NCI-H2196 treated with DMSO at 0.1 percent for 48 hours (cell line): ENCODE measurements around the gene WSCD1.

Experiments used
- DNase-seq: peaks from one replicate; lab custom pipeline; 2025; ENCODE audit not compliant: unreplicated experiment; lab: John Stamatoyannopoulos, UW

Gene WSCD1

GRCh38 chr17:6104956-6105648 lies 34.9 kb downstream of the WSCD1 start:
- DNase-seq, result no peak

DNA sequence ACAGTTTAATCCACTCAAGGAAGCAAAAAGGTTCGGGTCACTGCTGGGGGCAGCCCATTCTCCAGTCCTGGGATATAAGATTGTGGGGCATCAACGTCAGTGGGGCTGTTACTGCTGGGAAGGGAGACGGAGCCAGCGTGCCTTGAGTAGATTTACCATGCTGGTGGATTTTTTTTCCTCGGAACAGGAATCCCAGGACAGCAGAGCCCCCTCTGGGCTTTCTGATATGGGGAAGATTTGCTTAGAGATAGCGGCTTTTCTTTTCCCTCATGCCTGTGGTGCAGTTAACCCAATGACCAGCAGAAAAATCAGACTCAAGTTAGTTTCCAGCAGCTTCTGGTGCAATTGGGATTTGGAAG lies 35.4 kb downstream of the WSCD1 start:
- DNase-seq, result no peak

GRCh38 chr17:6106212-6106611 lies 36.0 kb downstream of the WSCD1 start:
- DNase-seq, result no peak

DNA sequence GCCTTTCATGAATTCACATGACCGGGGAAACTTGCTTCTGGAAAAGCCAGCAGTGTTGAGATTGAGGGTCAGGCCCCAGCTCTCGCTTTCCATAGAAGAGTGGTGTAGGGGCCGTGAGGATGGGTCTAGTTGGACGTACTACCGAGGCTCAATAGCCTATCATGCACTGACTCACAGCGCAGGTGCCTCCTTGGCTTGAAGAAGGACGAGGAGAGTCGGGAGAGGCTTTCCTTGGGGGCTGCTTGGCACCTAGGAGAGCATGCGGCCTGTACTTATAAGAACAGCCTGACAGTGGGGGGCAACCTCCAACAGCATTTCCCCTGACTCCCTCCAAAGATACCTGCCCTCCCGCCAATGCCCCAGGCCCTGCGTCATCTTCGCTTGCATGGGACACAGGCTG lies 37.6 kb downstream of the WSCD1 start:
- DNase-seq, result no peak

DNA sequence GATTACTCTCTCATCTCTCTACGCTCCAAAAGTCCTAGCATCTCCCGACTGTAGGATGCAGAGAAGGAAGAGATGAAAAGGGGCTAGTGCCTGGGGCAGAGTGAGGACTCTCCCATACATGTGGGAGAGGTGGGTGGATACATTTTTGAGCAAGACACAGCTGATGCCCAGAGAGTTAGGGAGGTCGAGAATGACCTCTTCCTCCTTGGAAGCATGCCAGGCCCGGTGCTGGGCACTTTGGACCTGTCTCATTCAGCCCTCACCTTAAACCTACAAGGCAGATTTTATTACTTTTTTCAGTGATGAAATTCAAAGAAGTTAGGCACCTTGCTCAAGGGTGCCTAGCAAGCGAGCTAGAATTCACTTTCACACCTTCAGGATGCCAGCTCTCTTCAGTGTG lies 38.2 kb downstream of the WSCD1 start:
- DNase-seq, result no peak

- DNase-seq, result no peak
Measured at GRCh38 chr17:6108987-6109386, 38.8 kb downstream of the WSCD1 start.

- DNase-seq, result no peak
Measured at GRCh38 chr17:6109536-6109935, 39.4 kb downstream of the WSCD1 start.

GRCh38 chr17:6110088-6110487 lies 39.9 kb downstream of the WSCD1 start:
- DNase-seq, result no peak

- no peak for DNase-seq
Measured at GRCh38 chr17:6110592-6110991, 40.4 kb downstream of the WSCD1 start.

DNA sequence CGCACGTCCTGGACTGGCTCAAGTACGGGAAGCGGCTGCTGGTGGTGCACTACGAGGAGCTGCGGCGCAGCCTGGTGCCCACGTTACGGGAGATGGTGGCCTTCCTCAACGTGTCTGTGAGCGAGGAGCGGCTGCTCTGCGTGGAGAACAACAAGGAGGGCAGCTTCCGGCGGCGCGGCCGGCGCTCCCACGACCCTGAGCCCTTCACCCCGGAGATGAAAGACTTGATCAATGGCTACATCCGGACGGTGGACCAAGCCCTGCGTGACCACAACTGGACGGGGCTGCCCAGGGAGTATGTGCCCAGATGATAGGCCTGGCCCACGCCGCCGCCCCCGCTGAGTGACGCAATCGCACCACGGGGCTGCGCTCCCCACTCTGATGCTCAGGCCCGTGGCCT lies 50.2 kb downstream of the WSCD1 start:
- no peak for DNase-seq

- DNase-seq, result no peak
Measured at GRCh38 chr17:6124856-6125255, 54.7 kb downstream of the WSCD1 start.

DNA sequence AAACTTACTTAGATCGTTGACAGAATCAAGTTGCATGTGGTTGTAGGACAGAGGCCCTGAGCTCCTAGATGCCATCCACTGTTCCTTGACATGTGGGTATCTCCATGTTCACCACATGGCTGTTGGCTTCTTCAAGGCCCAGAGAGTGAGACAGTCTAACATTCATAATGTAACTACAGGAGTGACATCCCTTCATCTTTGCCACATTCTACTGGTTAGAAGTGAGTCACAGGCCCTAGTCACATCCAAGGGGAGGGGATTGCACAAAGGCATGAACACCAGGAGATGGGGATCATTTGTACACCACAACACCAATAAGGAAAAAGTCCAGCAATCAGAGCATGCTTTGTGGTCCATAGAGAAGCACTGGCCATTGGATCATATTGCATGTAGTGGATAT lies 56.6 kb downstream of the WSCD1 start:
- DNase-seq, result no peak

- no peak for DNase-seq
Measured at GRCh38 chr17:6134721-6135120, 64.5 kb downstream of the WSCD1 start.

GRCh38 chr17:6135236-6135635 lies 65.1 kb downstream of the WSCD1 start:
- no peak for DNase-seq

DNA sequence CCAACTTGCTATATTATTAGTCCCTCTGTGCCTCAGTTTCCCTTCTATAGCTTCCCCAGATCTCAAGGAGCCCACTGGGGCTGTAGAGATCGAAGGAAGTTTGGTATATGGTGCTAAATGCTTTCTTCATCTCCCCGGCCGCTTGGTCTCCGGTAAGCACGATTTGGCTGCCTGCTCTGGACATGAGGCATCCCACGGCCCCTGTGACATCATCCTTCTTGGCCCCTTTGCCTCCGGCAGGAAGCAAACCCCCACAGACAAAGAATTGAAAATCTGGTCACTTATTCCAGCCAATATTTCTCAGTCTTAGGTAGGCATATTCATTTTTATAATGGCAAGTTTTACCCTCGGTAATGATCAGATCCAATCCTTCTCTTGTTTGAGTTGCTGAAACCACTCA lies 65.8 kb downstream of the WSCD1 start:
- DNase-seq, result no peak

DNA sequence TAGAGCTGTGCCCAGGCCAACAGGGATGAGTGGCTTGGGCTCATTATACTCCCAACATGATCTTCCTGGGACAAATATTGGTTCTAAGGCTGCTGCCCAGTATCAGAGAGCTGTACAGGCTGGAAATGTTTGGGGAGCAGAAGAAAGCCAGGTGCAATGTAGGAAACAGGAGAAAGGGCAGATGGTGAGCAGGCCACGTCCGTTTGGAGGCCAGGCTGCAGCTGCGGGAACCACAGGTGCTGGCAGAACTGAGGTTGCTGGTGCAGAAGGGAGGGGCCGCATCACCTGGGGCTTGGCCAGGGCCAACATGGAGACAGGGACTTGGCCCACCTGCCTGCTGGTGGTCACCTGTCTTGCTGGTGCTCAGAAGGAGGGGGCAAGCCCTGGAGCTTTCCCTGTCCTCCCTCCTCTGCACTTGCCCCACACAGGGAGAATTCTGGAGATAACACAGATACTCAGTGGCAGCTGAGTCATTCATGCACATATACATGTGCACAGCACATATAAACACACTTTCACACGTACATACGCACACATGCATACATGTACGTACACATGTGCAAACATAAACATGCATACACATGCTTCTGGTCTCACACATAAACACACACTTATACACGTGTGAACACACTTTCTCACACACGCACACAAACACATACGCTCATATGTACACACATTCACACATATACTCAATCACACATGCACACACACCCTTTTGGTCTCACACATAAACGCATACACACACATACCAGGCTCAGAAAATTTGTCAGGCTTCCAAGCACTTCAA lies 67.7 kb downstream of the WSCD1 start:
- DNase-seq, result peak; percentile 35

- no peak for DNase-seq
Measured at GRCh38 chr17:6138761-6139446, 68.7 kb downstream of the WSCD1 start.

DNA sequence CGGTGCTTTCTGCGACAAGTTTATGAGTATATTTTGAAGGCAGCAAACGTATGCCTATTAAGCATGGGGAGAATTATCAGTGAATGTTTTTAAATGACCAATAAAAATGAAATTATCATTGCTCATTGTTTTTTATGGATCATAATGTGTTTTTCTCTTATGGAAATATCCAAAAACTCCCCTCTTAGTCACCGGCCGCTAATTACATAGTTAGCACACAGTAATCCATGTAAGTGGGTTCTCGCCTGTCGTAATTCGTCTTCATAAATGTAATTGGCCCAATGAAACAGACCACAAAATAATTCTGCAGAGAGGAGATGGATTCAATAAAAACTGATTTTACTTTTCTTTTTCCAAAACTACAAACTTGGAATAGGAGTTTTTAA lies 69.3 kb downstream of the WSCD1 start:
- DNase-seq, result no peak

- DNase-seq, result no peak
Measured at GRCh38 chr17:6140188-6140587, 70.0 kb downstream of the WSCD1 start.

DNA sequence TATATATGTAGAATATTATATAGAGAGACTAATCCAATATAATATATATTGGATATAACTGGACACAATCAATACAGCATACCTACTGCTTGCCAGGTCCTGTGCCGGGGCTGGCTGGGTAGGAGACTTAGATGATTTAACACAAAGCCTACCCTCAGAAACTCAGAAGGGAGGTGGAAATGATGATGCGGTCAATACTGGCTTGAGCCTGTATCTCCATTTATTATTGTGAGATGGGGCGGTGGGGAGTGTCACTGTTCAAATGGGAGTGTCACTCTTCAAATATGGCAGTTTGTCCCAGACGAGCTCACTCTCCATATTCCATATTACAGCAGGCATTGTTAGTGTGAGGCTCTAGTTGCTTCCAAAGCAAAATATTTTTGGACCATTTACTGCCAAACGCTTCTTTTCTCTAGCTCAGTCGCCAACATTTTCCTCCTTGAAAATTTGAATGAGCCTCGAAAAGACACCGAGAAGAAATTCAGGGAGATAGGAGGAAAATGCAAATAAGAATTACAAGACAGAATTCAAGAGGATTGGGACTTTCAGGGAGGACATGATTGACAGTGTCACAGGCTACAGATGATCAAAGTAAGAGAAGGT lies 70.7 kb downstream of the WSCD1 start:
- DNase-seq, result no peak

- DNase-seq, result no peak
Measured at GRCh38 chr17:6142701-6143100, 72.5 kb downstream of the WSCD1 start.

- DNase-seq, result no peak
Measured at GRCh38 chr17:6145946-6146345, 75.8 kb downstream of the WSCD1 start.
